IMR-90 (cell line): ENCODE measurements around the gene PRRC2A. TPM values are rescaled to one million over a fixed set of nuclear protein-coding genes. Genes with fewer than 3 reads are reported as not detected.

Experiments
- ATAC-seq: fragments of 200-7000 bp; cut with Tn5 transposase; 2 replicates; pipeline ENCODE4 v1.9.1; 2020; ENCODE audit warnings: low read depth, mild to moderate bottlenecking, moderate library complexity
- BruUV-seq: library from RNA; stranded (reverse); fragments of 400-500 nt; replicated peaks from 2 replicates; lab custom pipeline; 2021; lab: Mats Ljungman, UMichigan
- CTCF ChIA-PET: fragments of 300-600 bp; formaldehyde crosslinking; extraction: SDS; loops from one replicate; lab custom pipeline; 2021; ENCODE audit warnings: antibody characterized with exemption; lab: Yijun Ruan, JAX
- POLR2A ChIA-PET: fragments of 300-600 bp; sonication (Branson Sonifier 250); formaldehyde crosslinking; loops from one replicate; lab custom pipeline; 2022; ENCODE audit warnings: antibody characterized with exemption; ENCODE audit not compliant: unreplicated experiment; lab: Charles Lee
- DNase-seq: peaks from one replicate; pipeline ENCODE4 v3.0.0; 2013
- H2AFZ ChIP-seq: replicated peaks from 2 replicates; pipeline ENCODE3; 2013; ENCODE audit warnings: low read length, mild to moderate bottlenecking; ENCODE audit not compliant: poor library complexity
- H2AK5ac ChIP-seq: 2 replicates; pipeline ENCODE4 v1.6.1; 2013; ENCODE audit warnings: low read depth, low read length, inconsistent platforms
- H2AK9ac ChIP-seq: replicated peaks from 2 replicates; pipeline ENCODE3; 2013; ENCODE audit warnings: mild to moderate bottlenecking, low read depth, low read length, moderate library complexity; ENCODE audit not compliant: poor library complexity
- H2BK120ac ChIP-seq: 2 replicates; pipeline ENCODE4 v1.6.1; 2013; ENCODE audit warnings: low read depth, low read length, inconsistent platforms
- H2BK15ac ChIP-seq: 3 replicates; pipeline ENCODE4 v1.6.1; 2013; ENCODE audit warnings: low read depth, low read length, inconsistent platforms
- H2BK20ac ChIP-seq: 2 replicates; pipeline ENCODE4 v1.6.1; 2013; ENCODE audit warnings: low read depth, mild to moderate bottlenecking, inconsistent platforms, low read length, moderate library complexity
- H2BK5ac ChIP-seq: 2 replicates; pipeline ENCODE4 v1.6.1; 2013; ENCODE audit warnings: mild to moderate bottlenecking, low read depth, low read length, inconsistent platforms; ENCODE audit not compliant: poor library complexity, severe bottlenecking
- H3K14ac ChIP-seq: replicated peaks from 2 replicates; pipeline ENCODE4 v1.6.1; 2013; ENCODE audit warnings: low read depth, low read length, inconsistent platforms
- H3K18ac ChIP-seq: 2 replicates; pipeline ENCODE4 v1.6.1; 2013; ENCODE audit warnings: low read depth, low read length, control low read depth
- H3K23ac ChIP-seq: 2 replicates; pipeline ENCODE4 v1.6.1; 2013; ENCODE audit warnings: low read depth, low read length, inconsistent platforms
- H3K27ac ChIP-seq: 2 replicates; pipeline ENCODE4 v1.5.1; 2013; ENCODE audit warnings: mild to moderate bottlenecking, control low read depth, low read length; ENCODE audit not compliant: insufficient read depth
- H3K27me3 ChIP-seq: 2 replicates; pipeline ENCODE4 v1.6.1; 2013; ENCODE audit warnings: low read length; ENCODE audit not compliant: control insufficient read depth, insufficient read depth
- H3K36me3 ChIP-seq: 2 replicates; pipeline ENCODE4 v1.6.1; 2013; ENCODE audit warnings: low read length, mixed read lengths; ENCODE audit not compliant: control insufficient read depth, insufficient read depth
- H3K4ac ChIP-seq: 2 replicates; pipeline ENCODE4 v1.6.1; 2013; ENCODE audit warnings: low read depth, low read length, inconsistent platforms
- H3K4me1 ChIP-seq: 2 replicates; pipeline ENCODE4 v1.6.1; 2013; ENCODE audit warnings: low read length, mixed read lengths; ENCODE audit not compliant: control insufficient read depth, insufficient read depth
- H3K4me2 ChIP-seq: 2 replicates; pipeline ENCODE4 v1.6.1; 2013; ENCODE audit warnings: low read depth, mild to moderate bottlenecking, control low read depth, low read length, moderate library complexity
- H3K4me3 ChIP-seq: 2 replicates; pipeline ENCODE4 v1.5.1; 2013; ENCODE audit warnings: low read depth, mild to moderate bottlenecking, control low read depth, low read length, moderate library complexity; ENCODE audit not compliant: insufficient read depth
- H3K56ac ChIP-seq: 2 replicates; pipeline ENCODE4 v1.6.1; 2013; ENCODE audit warnings: low read length, inconsistent platforms; ENCODE audit not compliant: insufficient read depth; ENCODE audit errors: extremely low read depth
- H3K79me1 ChIP-seq, 2 experiments: 2 replicates each; pipeline ENCODE4 v1.6.1; 2013; ENCODE audit warnings: low read length in 2 of 2, inconsistent platforms in 1 of 2, low read depth in 1 of 2
- H3K9ac ChIP-seq: 2 replicates; pipeline ENCODE4 v1.6.1; 2013; ENCODE audit warnings: low read depth, low read length, control low read depth
- H3K9me1 ChIP-seq: 2 replicates; pipeline ENCODE4 v1.6.1; 2013; ENCODE audit warnings: low read length, inconsistent platforms; ENCODE audit not compliant: insufficient read depth
- H3K9me3 ChIP-seq: 2 replicates; pipeline ENCODE4 v1.6.1; 2013; ENCODE audit warnings: low read length; ENCODE audit not compliant: control insufficient read depth, insufficient read depth
- H4K20me1 ChIP-seq: 2 replicates; pipeline ENCODE4 v1.6.1; 2013; ENCODE audit warnings: low read length, inconsistent platforms; ENCODE audit not compliant: insufficient read depth
- H4K5ac ChIP-seq: 2 replicates; pipeline ENCODE4 v1.6.1; 2013; ENCODE audit warnings: mild to moderate bottlenecking, low read depth, low read length, control low read depth
- H4K8ac ChIP-seq, 2 experiments: 2 replicates each; pipeline ENCODE4 v1.6.1; 2013; ENCODE audit warnings: low read depth in 2 of 2, low read length in 2 of 2, control low read depth in 1 of 2, inconsistent platforms in 1 of 2
- H4K91ac ChIP-seq: 2 replicates; pipeline ENCODE4 v1.6.1; 2013; ENCODE audit warnings: low read depth, low read length, inconsistent platforms; ENCODE audit not compliant: insufficient read depth
- CEBPB ChIP-seq: IDR thresholded peaks from 2 replicates; pipeline ENCODE4 v1.6.1; 2012; ENCODE audit warnings: low read depth, low read length, improper control_type of control experiment
- CTCF ChIP-seq: conservative IDR thresholded peaks from 2 replicates; pipeline ENCODE4 v1.5.1; 2012; ENCODE audit warnings: mild to moderate bottlenecking, low read depth, low read length, improper control_type of control experiment
- ELK1 ChIP-seq: fragments of 150-350 bp; IDR thresholded peaks from 2 replicates; pipeline ENCODE4 v1.6.1; 2016; ENCODE audit warnings: low read depth, mild to moderate bottlenecking, low read length, moderate library complexity, borderline replicate concordance
- FOS ChIP-seq: fragments of 150-350 bp; IDR thresholded peaks from 2 replicates; pipeline ENCODE4 v1.6.1; 2016; ENCODE audit warnings: low read depth, low read length
- MAFK ChIP-seq: IDR thresholded peaks from 2 replicates; pipeline ENCODE4 v1.6.1; 2012; ENCODE audit warnings: low read depth, low read length, improper control_type of control experiment
- MAZ ChIP-seq: IDR thresholded peaks from 2 replicates; pipeline ENCODE4 v1.6.1; 2012; ENCODE audit warnings: low read depth, mild to moderate bottlenecking, low read length, improper control_type of control experiment, moderate library complexity, borderline replicate concordance
- NFE2L2 ChIP-seq: fragments of 150-350 bp; IDR thresholded peaks from 2 replicates; pipeline ENCODE4 v1.6.1; 2016; ENCODE audit warnings: low read depth, mild to moderate bottlenecking, low read length
- POLR2A ChIP-seq: IDR thresholded peaks from 2 replicates; pipeline ENCODE4 v1.6.1; 2012; ENCODE audit warnings: mild to moderate bottlenecking, low read depth, low read length
- RAD21 ChIP-seq: IDR thresholded peaks from 2 replicates; pipeline ENCODE4 v1.6.1; 2012; ENCODE audit warnings: low read length, improper control_type of control experiment
- RCOR1 ChIP-seq: IDR thresholded peaks from 2 replicates; pipeline ENCODE4 v1.6.1; 2012; ENCODE audit warnings: mild to moderate bottlenecking, low read length, improper control_type of control experiment; ENCODE audit not compliant: insufficient replicate concordance
- RFX5 ChIP-seq: IDR thresholded peaks from 2 replicates; pipeline ENCODE4 v1.8.0; 2012; ENCODE audit warnings: low read depth, mild to moderate bottlenecking, low read length, moderate library complexity
- USF2 ChIP-seq: fragments of 150-350 bp; IDR thresholded peaks from 2 replicates; pipeline ENCODE4 v1.6.1; 2017; ENCODE audit warnings: mild to moderate bottlenecking, antibody characterized with exemption, low read length, low read depth
- WGBS, 2 experiments: methylation state at CpG; one replicate each; pipeline versions ENCODE4 v1.1.5 to v1.1.7; 2013; ENCODE audit warnings: missing lambda C conversion rate in 2 of 2; ENCODE audit not compliant: insufficient read length in 1 of 2; ENCODE audit errors: extremely low coverage in 2 of 2; 5-methylcytosine and 5-hydroxymethylcytosine counted together
- dilution Hi-C: fragments of 300-500 bp; cut with HindIII; formaldehyde crosslinking; loops from one replicate; pipeline ENCODE4 v1.14.3; 2018; ENCODE audit warnings: low sequenced_read_pairs; ENCODE audit not compliant: unreplicated experiment
- in situ Hi-C: fragments of 300-500 bp; cut with MboI; formaldehyde crosslinking; loops from 3 replicates; pipeline ENCODE4 v1.14.3; 2019; ENCODE audit warnings: low sequenced_read_pairs, inconsistent platforms, mixed read lengths
- intact Hi-C: fragments of 100-400 bp; cut with micrococcal nuclease; formaldehyde crosslinking; loops from 2 replicates; pipeline ENCODE4 v1.10.0; 2022
- polyA plus RNA-seq, 3 experiments: library from polyadenylated mRNA; depleted of rRNA; stranded (reverse); fragments of >200 nt; gene quantifications; 2 replicates each; pipeline ENCODE4 v1.2.3, GENCODE V29; 2012; ENCODE audit warnings: low replicate concordance in 1 of 3
- total RNA-seq: library from RNA; depleted of rRNA; stranded (reverse); fragments of >200 nt; gene quantifications from 2 replicates; pipeline ENCODE4 v1.2.3, GENCODE V29; 2012

PRRC2A gene
- total and polyA plus RNA-seq, 2 of the 4 experiments (the other 2 are of a cell fraction), result 7.7 to 88.6 TPM

GRCh38 chr6:31661262-31662123 lies 41.0 kb downstream of the PRRC2A start:
- ChIA-PET POLR2A (interaction anchor here (0.6 to 1.2 kb wide), 3 partner anchors 10 to 42 kb away, joined by 3 to 11 read pairs (median 3); partner anchors contain the start of genes ABHD16A and BAG6), CTCF (interaction anchor here (0.6 kb wide), 1 partner anchor 115 kb away, joined by 3 read pairs; the partner anchor contains the start of gene ATP6V1G2)
- Histone ChIP-seq H3K79me1 (peaks cover 23 to 81% of the 10 kb centered on the region in 2 experiments; a peak in 3 of 4 replicates), H3K4me3 (no peak overlapping the region), H3K9ac (peak overlapping the region; percentile 63), H3K36me3 (peaks cover 15% of the 10 kb centered on the region), H2BK20ac (no peak overlapping the region), H3K4me1 (peaks cover 21% of the 10 kb centered on the region), H3K4me2 (peak overlapping the region; percentile 82), H2BK5ac (peak overlapping the region; percentile 42), H4K20me1 (peaks cover 17% of the 10 kb centered on the region), H2AK5ac (no peak overlapping the region; the same call in 1 of the 2 replicates), H3K27ac (peak overlapping the region; percentile 68; the same call in 1 of the 2 replicates), H3K9me1 (peaks cover 17% of the 10 kb centered on the region; the same call in 1 of the 2 replicates), H3K27me3 (no peaks in the 10 kb centered on the region), H3K9me3 (no peaks in the 10 kb centered on the region), H2BK15ac (no peak overlapping the region), H4K91ac (peak overlapping the region; percentile 41), H4K8ac (peak overlapping the region; percentile 75 to 95; a peak in 3 of 4 replicates), H2AFZ (peak overlapping the region; percentile 88), H2BK120ac (no peak overlapping the region), H3K14ac (peak overlapping the region; percentile 57), H2AK9ac (peak overlapping the region; percentile 53), H3K56ac (no peak overlapping the region), H4K5ac (no peak overlapping the region), H3K23ac (peak overlapping the region; percentile 55; the same call in 1 of the 2 replicates), H3K18ac (no peak overlapping the region), H3K4ac (peak overlapping the region; percentile 78)
- in situ Hi-C loops (no loop called here), dilution Hi-C loops (no loop called here), intact Hi-C loops (loop anchor here (5.0 kb wide), 1 partner anchor 171 kb away; no protein-coding TSS in a partner anchor)
- no peak for ATAC-seq
- TF ChIP-seq ELK1 (no peak), RCOR1 (no peak), FOS (no peak), CTCF (no peak), MAZ (no peak), RAD21 (no peak), MAFK (no peak), POLR2A (no peak), NFE2L2 (no peak), RFX5 (no peak), USF2 (no peak), CEBPB (no peak)
- DNase-seq, result no peak
- WGBS, 2 experiments, result 100% methylated on average over 1 of the region's 12 CpGs; no CpG with 5 or more reads in 1 of the 2 experiments
- BruUV-seq, result no TSS peak
